ENCODE data around the gene DDX55.
A peak's percentile ranks its signal among the peaks of the same experiment; 100 is the strongest.
"Not testable (repeated sequence)": the region's sequence is repeated elsewhere in the genome, so short reads cannot be mapped to it uniquely, and the experiment has no call there.

DDX55 gene

GRCh38 chr12:123601602-123602489 lies at the start of gene DDX55:
Gene DDX55, plus strand, starts transcription at chr12:123602099. Its CDS starts 50 bp downstream, at chr12:123602149.
- peak; percentile 75 for DNase-seq

GRCh38 chr12:123554136-123554535 lies 47.8 kb upstream of the DDX55 start:
- DNase-seq = not testable (repeated sequence)

- DNase-seq = not testable (repeated sequence)
Measured at GRCh38 chr12:123554843-123555242, 47.1 kb upstream of the DDX55 start.

- DNase-seq = not testable (repeated sequence)
Measured at GRCh38 chr12:123558487-123558886, 43.4 kb upstream of the DDX55 start.

- DNase-seq = no peak
Measured at GRCh38 chr12:123559468-123559867, 42.4 kb upstream of the DDX55 start.

GRCh38 chr12:123571343-123571813 lies 30.5 kb upstream of the DDX55 start:
- DNase-seq = peak; percentile 90

- no peak for DNase-seq
Measured at GRCh38 chr12:123572391-123572790, 29.5 kb upstream of the DDX55 start.

GRCh38 chr12:123573870-123574269 lies 28.0 kb upstream of the DDX55 start:
- DNase-seq = no peak

GRCh38 chr12:123576611-123577010 lies 25.3 kb upstream of the DDX55 start:
- peak; percentile 32 for DNase-seq

- no peak for DNase-seq
Measured at GRCh38 chr12:123578243-123578642, 23.7 kb upstream of the DDX55 start.

GRCh38 chr12:123578829-123579228 lies 23.1 kb upstream of the DDX55 start:
- not testable (repeated sequence) for DNase-seq

GRCh38 chr12:123580772-123581171 lies 21.1 kb upstream of the DDX55 start:
- DNase-seq = no peak

GRCh38 chr12:123591702-123592481 lies 10.0 kb upstream of the DDX55 start:
- DNase-seq = no peak

GRCh38 chr12:123595729-123596128 lies 6.2 kb upstream of the DDX55 start:
- DNase-seq = no peak

GRCh38 chr12:123597100-123597499 lies 4.8 kb upstream of the DDX55 start:
- no peak for DNase-seq

- no peak for DNase-seq
Measured at GRCh38 chr12:123598522-123598921, 3.4 kb upstream of the DDX55 start.

GRCh38 chr12:123599310-123599709 lies 2.6 kb upstream of the DDX55 start:
- DNase-seq = no peak

- DNase-seq = no peak
Measured at GRCh38 chr12:123599721-123600120, 2.2 kb upstream of the DDX55 start.

GRCh38 chr12:123602651-123603195 lies 824 bp downstream of the DDX55 start:
- DNase-seq = no peak

GRCh38 chr12:123603495-123603894 lies 1.6 kb downstream of the DDX55 start:
- DNase-seq = not testable (repeated sequence)

- DNase-seq = no peak
Measured at GRCh38 chr12:123607756-123608155, 5.9 kb downstream of the DDX55 start.

GRCh38 chr12:123608182-123608581 lies 6.3 kb downstream of the DDX55 start:
- no peak for DNase-seq

- DNase-seq = no peak
Measured at GRCh38 chr12:123614110-123614509, 12.2 kb downstream of the DDX55 start.

All from fibroblast of upper back skin (primary cell).